Esophagus squamous epithelium (tissue), 4 donors: Measurements from ENCODE around the gene SMYD2.

ENCODE experiments used
- CTCF ChIP-seq, 6 experiments: fragments of 450-650 bp in 4 of 6; fragments of 200-600 bp in 2 of 6; sonication (generic) in 2 of 6; IDR thresholded peaks; one replicate each; pipeline ENCODE4 v1.5.1; 2016 to 2019; ENCODE audit warnings: antibody characterized with exemption in 6 of 6, mild to moderate bottlenecking in 4 of 6, moderate library complexity in 4 of 6
- POLR2A ChIP-seq, 4 donors: fragments of 450-650 bp; IDR thresholded peaks; one replicate each; pipeline ENCODE4 v1.6.1; 2017; ENCODE audit warnings: antibody characterized with exemption in 4 of 4, mild to moderate bottlenecking in 4 of 4, moderate library complexity in 3 of 4

- TF ChIP-seq POLR2A (IDR thresholded peaks at IDR 0.05) (no peak), CTCF (IDR thresholded peaks at IDR 0.05) (no peak)
Measured at GRCh38 chr1:214305164-214305751, 24.3 kb downstream of the SMYD2 start.
